Stimulated activated CD8-positive, alpha-beta memory T cell treated with anti-CD3 and anti-CD28 coated beads, Interleukin-12 subunit alpha, Interleukin-12 subunit beta, amount 100 ng/mL, for 4 hours (primary cell): ENCODE data around the gene BTG4.

ENCODE experiments used
- DNase-seq: peaks from one replicate; pipeline ENCODE4 v3.0.0-alpha.2; 2020; ENCODE audit warnings: low read depth

The BTG4 gene

GRCh38 chr11:111512296-111513239, at the start of gene BTG4:
Gene BTG4, minus strand, starts transcription at chr11:111512386. Its CDS starts 13,610 bp downstream, at chr11:111498776.
- no peak for DNase-seq

GRCh38 chr11:111561791-111562325, 49.7 kb upstream of the BTG4 start:
- DNase-seq = no peak

GRCh38 chr11:111561306-111561705, 49.1 kb upstream of the BTG4 start:
- DNase-seq = no peak

GRCh38 chr11:111560800-111561199, 48.6 kb upstream of the BTG4 start:
- DNase-seq = no peak

GRCh38 chr11:111559800-111560464, 47.7 kb upstream of the BTG4 start:
- no peak for DNase-seq

GRCh38 chr11:111557425-111558111, 45.4 kb upstream of the BTG4 start:
- no peak for DNase-seq

- DNase-seq = no peak
Measured at GRCh38 chr11:111555255-111555654, 43.1 kb upstream of the BTG4 start.

- no peak for DNase-seq
Measured at GRCh38 chr11:111554532-111554931, 42.3 kb upstream of the BTG4 start.

- DNase-seq = no peak
Measured at GRCh38 chr11:111550258-111550657, 38.1 kb upstream of the BTG4 start.

- DNase-seq = no peak
Measured at GRCh38 chr11:111549869-111550203, 37.6 kb upstream of the BTG4 start.

- no peak for DNase-seq
Measured at GRCh38 chr11:111549196-111549868, 37.1 kb upstream of the BTG4 start.

- no peak for DNase-seq
Measured at GRCh38 chr11:111548525-111548924, 36.3 kb upstream of the BTG4 start.

GRCh38 chr11:111542606-111543275, 30.6 kb upstream of the BTG4 start:
- no peak for DNase-seq

- DNase-seq = no peak
Measured at GRCh38 chr11:111541254-111542061, 29.3 kb upstream of the BTG4 start.

- DNase-seq = no peak
Measured at GRCh38 chr11:111540937-111541253, 28.7 kb upstream of the BTG4 start.

- DNase-seq = peak; percentile 30
Measured at GRCh38 chr11:111540114-111540936, 28.1 kb upstream of the BTG4 start, which contains the start of gene LAYN. Gene LAYN, plus strand, starts transcription at chr11:111540720. Its CDS starts 124 bp downstream, at chr11:111540844.

GRCh38 chr11:111539426-111540113, 27.4 kb upstream of the BTG4 start:
- DNase-seq = no peak

GRCh38 chr11:111538407-111539114, 26.4 kb upstream of the BTG4 start:
- DNase-seq = no peak
